GM21515 (cell line): Measurements from ENCODE around the gene PTOV1.
"Not testable (repeated sequence)": the region's sequence is repeated elsewhere in the genome, so short reads cannot be mapped to it uniquely, and the experiment has no call there.

Experiments
- ATAC-seq: cut with Tn5 transposase; IDR thresholded peaks from one replicate; pipeline ENCODE4 v1.9.1; 2021; ENCODE audit not compliant: unreplicated experiment

The PTOV1 gene

DNA sequence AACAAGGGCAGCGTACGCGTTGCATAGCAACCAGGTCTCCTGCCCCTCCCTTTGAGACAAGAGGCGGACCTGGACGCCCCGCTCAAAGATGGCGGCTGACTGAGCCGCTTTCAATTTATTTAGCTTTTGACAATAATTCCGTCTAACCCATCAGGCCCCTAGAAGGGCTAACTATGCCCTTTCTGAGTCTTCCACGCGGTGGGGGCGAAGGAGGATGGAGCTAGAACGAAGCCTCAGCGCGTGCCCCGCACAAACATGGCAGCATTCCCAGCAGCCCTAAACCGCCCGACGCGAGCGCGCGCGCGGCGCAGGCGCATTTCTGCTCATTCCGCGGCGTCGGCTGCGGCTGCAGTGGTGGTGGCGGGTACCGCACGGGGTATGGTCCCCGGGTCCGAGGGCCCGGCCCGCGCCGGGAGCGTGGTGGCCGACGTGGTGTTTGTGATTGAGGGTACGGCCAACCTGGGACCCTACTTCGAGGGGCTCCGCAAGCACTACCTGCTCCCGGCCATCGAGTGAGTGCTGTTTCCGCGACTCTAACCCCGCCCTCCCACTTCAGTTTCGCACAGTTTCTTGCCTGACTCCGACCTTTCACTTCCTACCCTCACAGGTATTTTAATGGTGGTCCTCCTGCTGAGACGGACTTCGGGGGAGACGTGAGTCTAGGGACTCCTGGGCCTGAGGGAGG is 32.9 kb upstream of the PTOV1 start, which contains the start of gene MED25:
Gene MED25 (plus strand): TSS at position 326 of the 685 bp plus-strand sequence. CDS start 53 bp downstream, at position 379.
- ATAC-seq, result peak; percentile 71

DNA sequence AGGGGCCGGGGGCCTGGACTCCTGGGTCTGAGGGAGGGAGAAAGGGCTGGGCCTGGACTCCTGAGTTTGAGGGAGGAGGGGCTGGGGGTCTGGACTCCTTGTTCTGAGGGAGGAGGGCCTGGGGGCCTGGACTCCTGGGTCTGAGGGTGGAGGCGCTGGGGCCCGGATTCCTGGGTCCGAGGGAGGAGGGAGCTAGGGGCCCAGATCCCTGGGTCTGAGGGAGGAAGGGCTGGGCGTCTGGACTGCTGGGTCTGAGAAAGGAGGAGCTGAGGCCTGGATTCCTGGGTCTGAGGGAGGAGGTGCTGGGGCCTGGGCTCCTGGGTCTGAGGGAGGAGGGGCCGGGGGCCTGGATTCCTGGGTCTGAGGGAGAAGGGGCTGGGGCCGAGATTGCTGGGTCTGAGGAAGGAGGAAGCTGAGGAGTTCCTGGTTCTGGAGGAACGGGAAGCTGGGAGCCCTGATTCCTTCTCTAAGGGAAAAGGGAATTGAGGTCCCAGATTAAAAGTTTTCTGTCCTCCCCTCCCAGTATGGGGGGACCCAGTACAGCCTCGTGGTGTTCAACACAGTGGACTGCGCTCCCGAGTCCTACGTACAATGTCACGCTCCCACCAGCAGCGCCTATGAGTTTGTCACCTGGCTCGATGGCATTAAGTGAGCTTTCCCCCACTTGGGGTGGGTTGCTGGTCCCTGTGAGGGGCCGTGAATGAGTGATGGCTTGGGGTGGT is 32.1 kb upstream of the PTOV1 start:
- no peak for ATAC-seq

DNA sequence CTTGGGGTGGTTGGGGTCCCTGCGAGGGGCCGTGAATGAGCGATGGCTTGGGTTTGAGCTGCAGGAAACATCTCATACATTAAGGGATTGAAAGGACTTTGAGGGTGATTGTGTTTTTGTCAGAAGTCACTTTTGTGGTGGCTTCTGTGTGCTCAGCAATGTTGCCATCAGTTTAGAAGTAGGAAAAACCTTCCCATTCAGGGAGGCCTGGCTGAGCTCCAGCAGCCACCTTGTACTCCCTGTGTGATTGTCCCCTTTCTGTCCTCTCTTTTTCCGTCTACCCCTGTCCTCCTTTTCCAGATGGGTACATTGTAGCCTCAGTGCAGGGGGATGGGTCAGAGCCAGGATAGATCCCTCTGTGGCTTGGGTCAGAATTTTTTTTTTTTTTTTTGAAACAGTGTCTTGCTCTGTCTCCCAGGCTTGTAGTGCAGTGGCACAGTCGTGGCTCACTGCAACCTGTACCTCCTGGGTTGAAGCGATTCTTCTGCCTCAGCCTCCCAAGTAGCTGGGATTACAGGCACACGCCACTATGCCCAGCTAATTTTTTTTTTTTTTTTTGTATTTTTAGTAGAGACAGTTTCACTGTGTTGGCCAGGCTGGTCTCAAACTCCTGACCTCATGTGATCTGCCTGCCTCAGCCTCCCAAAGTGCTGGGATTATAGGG is 31.4 kb upstream of the PTOV1 start:
- not testable (repeated sequence) for ATAC-seq

DNA sequence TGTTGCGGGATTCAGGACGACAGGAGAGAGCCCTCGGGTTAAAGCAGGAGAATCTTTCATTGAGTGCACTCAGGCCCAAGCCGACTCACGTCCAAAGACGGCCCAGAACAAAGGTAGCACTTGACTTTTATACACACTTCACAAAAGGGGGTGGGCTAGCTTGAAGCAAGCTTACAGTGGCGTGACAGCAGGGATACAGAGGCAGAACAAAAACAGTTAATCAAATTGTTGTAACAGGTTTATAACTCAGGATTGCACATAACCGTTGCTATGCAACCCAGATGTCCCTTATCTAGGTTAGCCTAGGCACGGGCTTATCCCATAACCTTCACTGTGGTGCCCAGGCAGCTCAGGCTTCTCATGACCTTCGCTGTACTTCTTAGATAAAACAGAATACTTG is 30.8 kb upstream of the PTOV1 start:
- ATAC-seq, result no peak

DNA sequence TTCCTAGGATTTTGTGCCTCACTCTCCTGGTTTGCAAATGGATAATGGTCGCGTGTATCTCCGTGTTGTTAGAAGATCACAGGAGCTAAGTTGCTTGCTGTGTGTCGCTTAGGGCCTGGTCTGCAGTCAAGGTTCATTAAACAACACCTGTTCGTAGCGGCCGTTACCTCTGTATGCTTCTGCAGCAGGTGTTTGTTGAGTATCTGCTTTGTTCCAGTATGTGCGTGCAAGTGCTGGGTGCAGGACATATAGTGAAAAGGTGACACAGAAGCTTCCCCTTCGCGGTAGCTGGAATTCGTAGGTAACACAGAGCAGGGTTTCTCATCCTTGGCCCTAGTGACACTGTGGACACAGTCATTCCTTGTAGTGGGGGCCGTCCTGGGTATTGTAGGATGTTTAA is 27.5 kb upstream of the PTOV1 start:
- no peak for ATAC-seq

DNA sequence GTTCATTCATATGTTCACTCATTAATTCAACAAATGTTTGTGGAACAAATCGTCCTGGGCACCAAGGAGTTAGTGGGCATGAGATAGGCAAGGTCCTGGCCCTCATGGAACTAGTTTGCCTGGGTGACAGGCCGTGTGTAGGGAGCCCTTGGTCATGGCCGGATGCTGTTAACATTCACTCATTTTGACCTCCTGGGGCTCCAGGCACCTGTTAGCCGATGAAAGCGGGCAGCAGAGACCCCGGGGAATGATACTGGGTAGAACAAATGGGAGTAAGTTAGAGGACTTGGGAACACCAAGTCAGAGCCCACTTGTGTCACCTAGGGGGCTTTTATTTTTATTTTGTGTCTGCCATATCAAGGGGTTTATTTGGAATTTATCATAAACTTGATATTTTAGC is 26.3 kb upstream of the PTOV1 start:
- no peak for ATAC-seq

DNA sequence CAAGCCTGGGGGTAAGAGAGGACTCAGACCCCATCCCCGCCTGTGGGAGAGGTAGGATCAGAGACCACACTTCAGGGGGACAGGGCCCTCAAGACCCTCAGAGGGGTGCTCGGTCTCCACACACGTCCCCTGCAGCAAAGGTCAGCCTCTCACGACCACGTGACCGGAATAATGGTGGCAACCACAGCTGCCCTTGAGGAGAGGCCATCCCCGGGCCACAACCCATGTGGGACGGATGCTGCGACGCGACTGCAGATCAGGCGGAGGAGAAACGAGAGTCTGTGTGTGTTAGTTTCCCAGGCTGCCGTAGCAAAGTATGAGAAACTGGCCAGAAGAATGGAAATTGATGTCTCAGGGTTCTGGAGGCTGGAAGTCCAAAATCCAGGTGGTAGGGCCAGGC is 23.9 kb upstream of the PTOV1 start:
- no peak for ATAC-seq

DNA sequence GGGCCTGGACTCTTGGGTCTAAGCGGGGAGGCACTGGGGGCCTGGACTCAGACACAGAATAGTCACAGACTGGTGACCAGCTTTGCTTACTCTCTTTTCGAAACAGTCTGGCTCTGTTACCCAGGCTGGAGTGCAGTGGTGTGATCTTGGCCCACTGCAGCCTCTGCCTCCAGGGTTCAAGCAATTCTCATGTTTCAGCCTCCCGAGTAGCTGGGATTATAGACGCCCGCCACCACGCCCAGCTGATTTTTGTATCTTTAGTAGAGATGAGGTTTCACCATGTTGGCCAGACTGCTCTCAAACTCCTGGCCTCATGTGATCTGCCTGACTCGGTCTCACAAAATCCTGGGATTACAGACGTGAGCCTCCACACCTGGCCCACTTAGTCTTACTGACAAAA is 21.8 kb upstream of the PTOV1 start:
- no peak for ATAC-seq

DNA sequence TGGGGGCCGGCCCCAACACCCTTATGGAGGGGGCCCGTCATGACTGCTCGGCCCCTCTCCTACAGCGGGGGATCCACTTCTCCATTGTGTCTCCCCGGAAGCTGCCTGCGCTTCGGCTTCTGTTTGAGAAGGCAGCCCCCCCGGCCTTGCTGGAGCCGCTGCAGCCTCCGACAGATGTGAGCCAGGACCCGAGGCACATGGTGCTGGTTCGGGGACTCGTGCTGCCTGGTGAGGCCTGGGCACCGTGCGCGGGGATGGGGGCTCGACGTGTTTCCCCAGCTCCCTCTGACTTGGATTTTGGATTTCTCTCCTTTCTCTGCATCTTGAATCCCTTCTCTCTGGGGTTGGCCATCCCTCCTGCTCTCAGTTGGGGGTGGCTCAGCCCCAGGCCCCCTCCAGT is 21.2 kb upstream of the PTOV1 start:
- ATAC-seq, result no peak

DNA sequence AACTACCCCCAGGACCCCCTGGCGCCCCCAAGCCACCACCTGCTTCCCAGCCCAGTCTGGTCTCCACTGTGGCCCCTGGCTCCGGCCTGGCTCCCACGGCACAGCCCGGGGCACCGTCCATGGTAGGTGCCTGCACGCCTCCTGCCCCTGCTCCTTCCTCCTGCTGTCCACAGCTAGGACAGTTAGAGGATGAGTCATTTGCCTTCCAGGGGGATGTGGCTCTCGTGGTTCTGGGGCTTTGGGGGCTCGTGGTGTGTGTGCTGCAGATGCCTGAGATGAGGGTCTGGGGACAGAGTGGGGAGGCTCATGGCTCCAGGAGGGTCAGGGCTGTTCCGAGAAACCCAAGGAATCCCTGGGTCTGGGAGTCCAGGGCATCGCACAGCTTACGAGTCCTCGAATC is 20.2 kb upstream of the PTOV1 start:
- ATAC-seq, result no peak

DNA sequence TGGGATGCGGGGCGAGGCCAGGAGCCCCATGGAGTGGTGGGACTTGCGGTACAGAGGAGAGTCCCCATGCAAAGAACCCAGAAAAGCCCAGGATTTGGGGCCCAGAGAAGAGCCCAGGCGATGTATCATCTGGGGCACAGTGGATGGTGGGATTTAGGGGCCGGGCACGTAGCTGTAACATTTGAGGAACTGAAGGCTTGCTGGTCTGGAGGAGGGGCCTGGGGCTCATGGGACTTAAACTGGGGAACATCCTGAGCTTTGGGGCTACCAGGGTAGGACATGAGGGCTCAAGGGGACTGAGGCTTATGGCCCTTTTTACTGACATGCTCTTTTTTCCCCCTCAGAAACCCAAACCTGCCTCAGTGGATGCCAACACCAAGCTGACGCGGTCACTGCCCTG is 19.4 kb upstream of the PTOV1 start:
- ATAC-seq, result no peak

DNA sequence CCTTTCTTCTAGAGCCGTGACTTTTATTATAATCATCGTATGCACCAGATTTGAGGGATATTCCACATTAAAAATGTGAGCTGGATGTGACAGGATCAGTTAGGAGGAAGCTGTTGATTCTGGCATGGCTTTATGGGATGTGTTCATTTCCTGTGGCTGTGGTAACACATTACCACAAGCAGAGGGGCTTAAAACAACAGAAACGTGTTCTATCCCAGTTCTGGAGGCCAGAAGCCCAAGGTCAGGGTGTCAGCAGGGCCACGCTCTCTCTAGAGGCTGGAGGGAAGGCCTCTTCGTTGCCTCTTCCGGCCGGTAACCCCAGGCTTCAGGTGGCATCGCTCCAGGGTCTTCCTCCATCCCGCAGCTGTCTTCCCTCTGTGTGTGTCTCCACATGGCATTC is 18.4 kb upstream of the PTOV1 start:
- ATAC-seq, result no peak

DNA sequence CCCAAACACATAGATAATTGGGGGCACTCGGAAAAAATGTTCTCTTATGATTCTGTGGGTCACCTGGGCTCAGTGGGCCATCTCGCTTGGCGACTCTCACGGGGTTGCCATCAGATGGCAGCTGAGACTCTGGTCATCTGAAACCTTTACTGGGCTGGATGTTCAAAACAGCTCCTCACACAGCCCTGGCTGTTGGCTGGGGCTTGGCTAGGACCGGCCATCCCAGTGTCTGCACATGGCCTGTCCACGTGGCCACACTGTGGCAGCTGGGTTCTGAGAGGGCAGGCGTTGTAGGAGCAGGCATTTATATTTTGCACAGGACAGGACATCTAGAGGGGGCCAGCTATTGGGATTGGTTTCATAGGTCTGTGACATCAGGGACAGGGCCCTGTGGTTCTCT is 17.4 kb upstream of the PTOV1 start:
- ATAC-seq, result no peak

DNA sequence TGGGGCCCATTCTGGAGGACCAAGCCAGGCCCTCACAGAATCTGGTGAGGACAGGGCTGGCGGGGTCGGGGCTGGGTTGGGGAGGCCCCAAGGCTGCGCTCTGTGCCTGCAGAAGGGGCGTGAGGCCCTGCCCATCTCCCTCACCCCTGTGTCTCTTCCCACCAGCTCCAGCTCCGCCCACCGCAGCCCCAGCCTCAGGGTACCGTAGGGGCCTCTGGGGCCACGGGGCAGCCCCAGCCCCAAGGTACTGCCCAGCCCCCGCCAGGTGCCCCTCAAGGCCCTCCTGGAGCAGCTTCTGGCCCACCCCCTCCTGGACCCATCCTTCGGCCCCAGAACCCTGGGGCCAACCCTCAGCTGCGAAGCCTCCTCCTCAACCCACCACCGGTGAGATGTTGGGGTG is 15.4 kb upstream of the PTOV1 start:
- ATAC-seq, result no peak

DNA sequence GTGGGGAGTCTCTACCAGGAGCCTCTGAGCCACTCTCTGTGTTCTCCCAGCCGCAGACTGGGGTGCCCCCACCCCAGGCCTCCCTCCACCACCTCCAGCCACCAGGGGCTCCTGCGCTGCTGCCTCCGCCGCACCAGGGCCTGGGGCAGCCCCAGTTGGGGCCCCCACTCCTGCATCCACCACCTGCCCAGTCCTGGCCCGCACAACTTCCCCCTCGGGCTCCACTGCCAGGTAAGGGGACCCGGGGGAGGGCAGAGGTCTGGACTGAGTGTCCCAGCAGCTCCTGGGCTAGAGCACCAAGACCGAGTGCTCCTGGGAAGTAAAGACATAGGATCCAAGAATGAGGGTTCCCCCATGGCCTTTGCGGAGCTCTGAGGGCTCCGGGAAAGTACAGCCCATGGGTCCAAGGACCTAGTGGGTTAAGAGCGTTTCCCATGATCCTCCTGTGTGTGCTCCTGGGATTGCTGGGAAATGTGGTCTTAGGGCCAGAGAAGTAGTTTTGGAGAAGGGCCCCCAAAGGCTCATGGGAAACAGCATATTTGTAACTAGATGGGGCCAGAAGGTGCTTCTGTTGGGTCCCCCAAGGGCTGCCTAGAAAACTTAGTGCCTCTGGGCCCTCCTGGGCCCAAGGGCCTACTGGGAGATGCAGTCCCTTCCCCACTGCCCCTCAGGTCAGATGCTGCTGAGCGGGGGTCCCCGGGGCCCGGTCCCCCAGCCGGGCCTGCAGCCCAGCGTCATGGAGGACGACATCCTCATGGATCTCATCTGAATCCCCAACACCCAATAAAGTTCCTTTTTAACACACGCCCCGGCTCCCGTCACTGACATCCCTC is 14.6 kb upstream of the PTOV1 start:
- no peak for ATAC-seq

DNA sequence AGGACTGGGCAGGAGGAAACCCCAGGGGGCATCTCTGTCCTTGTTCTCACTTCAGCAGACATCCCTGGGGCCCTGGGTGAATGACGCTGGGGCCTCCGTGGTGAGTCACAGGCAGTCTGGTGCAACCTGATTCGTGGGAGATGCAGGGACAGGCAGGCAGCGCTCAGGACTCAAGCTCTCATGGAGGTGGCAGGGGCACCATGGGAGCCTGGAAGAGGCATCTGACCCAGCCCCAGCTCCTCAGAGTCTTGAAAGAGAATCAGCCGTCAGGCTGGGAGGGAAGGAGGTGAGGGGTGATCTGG is 14.0 kb upstream of the PTOV1 start:
- ATAC-seq, result no peak

DNA sequence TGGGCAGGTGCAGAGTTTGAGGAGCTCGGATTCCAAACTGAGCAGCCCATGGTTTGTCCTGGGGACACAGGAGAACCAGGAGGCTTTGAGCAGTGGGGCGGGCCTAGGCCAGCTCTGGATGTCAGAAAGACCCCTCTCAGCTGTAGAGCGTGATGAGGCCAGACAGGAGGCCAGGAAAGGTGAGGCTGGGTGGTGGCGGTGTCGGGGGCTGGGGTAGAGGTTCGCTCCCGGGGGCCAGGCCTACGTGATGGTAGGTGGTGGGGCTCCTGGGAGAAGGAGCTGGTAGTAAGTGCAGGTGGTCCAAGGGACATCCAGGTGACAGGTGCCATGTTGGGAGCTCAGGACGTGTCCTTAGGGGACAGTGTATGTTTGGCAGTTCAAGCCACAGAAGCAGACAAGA is 13.5 kb upstream of the PTOV1 start:
- no peak for ATAC-seq

DNA sequence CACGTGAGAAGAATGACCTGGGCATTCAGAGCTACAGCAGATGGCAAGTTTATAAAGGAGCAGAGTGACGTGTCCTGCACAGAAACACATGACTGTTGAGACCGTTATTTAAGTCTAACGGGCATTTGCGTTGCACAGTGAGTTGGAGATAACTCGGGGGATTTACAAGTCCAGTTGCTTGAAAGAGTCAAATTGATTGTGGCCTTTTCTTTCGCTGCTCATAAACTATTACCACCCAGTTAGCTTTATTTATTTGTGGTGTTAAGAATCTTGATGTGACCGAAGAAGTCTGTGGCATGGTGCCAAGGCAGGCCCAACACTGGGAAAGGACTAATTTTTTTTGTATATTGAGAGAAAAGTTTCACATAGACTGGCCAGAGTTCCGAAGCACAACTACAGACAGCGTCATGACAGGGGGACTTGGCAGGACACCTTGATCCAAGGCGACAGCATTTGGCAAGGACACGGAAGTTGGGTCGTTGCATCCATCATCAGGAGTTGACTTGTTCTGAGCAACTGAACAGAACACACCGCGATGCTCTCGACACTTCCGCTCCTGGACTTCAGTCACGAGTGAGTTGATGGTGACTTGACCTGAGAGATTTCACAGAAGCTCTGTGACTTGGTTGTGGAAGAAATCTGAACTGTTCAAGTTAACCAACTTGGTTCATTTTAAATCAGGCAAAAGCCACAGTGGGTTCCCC is 11.9 kb upstream of the PTOV1 start:
- no peak for ATAC-seq

DNA sequence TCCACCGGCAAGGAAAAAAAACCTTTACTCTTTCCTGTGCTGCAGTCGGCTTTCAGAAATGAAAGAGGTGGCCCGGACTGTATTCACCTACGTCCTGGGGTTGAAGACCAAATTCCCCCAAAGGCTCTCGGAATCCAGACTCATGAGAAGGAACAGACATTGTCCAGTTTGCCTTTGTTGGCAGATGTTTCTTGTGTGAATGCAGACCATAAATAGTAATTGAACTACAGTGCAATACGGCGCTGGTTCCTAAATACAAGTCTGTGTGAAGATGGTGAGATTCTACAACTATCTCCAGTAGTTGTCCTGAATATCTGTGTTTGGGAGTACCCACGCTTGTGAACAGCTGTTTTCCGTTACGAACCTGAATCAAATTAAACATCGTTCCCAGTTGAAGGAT is 11.2 kb upstream of the PTOV1 start:
- ATAC-seq, result no peak

DNA sequence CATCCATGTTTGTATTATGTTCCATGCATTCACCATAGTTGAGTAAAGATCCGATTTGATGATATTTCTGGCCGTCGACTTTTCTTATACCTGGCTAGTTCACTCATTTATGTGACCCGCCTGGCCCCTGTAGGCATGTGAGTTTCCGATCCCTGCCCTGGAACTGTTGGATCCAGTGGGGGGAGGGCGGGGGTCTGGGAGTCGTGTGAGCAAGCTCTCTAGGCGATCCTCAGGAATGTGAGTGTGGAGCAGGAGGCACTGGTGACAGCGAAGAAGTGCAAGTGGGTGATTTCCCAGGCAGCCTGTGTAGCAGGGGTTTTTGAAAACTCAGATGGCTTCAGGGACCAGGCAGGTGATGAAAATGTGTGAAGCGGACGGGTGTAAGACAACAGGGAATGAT is 10.6 kb upstream of the PTOV1 start:
- ATAC-seq, result no peak

DNA sequence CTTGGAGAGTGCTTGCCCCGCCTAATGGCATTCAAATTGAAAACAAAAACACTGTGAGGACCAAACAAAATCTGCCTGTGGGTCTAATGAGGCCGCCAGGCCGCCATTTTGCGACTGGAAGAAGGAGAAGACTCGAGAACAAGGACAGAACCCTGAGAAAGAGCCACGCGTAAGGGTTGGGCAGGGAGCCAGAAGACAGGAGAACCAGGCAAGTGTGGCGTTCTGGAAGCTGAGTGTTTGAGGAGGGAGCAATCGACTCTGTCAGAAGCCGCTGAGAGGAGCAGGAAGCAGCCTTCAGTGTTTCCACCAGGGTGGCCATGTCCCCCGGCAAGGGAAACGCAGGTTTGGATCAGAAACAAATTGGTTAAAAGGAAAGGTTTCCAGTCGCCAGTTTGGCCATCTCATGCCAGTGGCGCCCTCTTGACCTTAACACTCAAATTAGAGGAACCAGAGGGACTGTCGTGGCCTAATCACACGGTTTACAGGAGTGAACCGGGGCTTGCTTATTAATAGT is 10.2 kb upstream of the PTOV1 start:
- no peak for ATAC-seq
